OCI-LY7 (cell line): ENCODE measurements around the gene MTFMT. TPM values are rescaled to one million over a fixed set of nuclear protein-coding genes. Genes with fewer than 3 reads are reported as not detected.
"Not testable (repeated sequence)": the region's sequence is repeated elsewhere in the genome, so short reads cannot be mapped to it uniquely, and the experiment has no call there.

Experiments used
- BruUV-seq: library from RNA; stranded (reverse); fragments of 400-500 nt; replicated peaks from 2 replicates; lab custom pipeline; 2021; lab: Mats Ljungman, UMichigan
- CTCF ChIA-PET: fragments of 300-600 bp; sonication (Branson Sonifier 250); formaldehyde crosslinking; loops from one replicate; lab custom pipeline; 2022; ENCODE audit warnings: antibody characterized with exemption; ENCODE audit not compliant: unreplicated experiment; lab: Charles Lee
- POLR2A ChIA-PET: fragments of 300-600 bp; sonication (Branson Sonifier 250); formaldehyde crosslinking; loops from one replicate; lab custom pipeline; 2022; ENCODE audit warnings: antibody characterized with exemption; lab: Charles Lee
- DNase-seq: peaks from one replicate; pipeline ENCODE4 v3.0.0-alpha.2; 2015; ENCODE audit warnings: low spot score
- H2AFZ ChIP-seq: fragments of 200-600 bp; sonication (generic), shearing (Covaris generic); 2 replicates; pipeline ENCODE4 v1.6.1; 2014; ENCODE audit warnings: mild to moderate bottlenecking, antibody characterized with exemption, low read length, moderate library complexity
- H3K27ac ChIP-seq: fragments of 200-600 bp; sonication (generic); 2 replicates; pipeline ENCODE4 v1.5.1; 2014; ENCODE audit warnings: mixed run types, low read depth, mild to moderate bottlenecking, moderate library complexity, low read length, inconsistent platforms; ENCODE audit not compliant: poor library complexity, severe bottlenecking
- H3K36me3 ChIP-seq: fragments of 200-600 bp; sonication (generic); 2 replicates; pipeline ENCODE4 v1.6.1; 2014; ENCODE audit warnings: mild to moderate bottlenecking, antibody characterized with exemption, low read length, moderate library complexity, mixed read lengths; ENCODE audit not compliant: insufficient read depth
- H3K4me1 ChIP-seq: fragments of 200-600 bp; sonication (generic); 2 replicates; pipeline ENCODE4 v1.5.1; 2014; ENCODE audit warnings: mild to moderate bottlenecking, low read length; ENCODE audit not compliant: insufficient read depth, poor library complexity, severe bottlenecking
- H3K4me2 ChIP-seq: fragments of 200-600 bp; sonication (generic); 2 replicates; pipeline ENCODE4 v1.6.1; 2014; ENCODE audit warnings: mild to moderate bottlenecking, low read length
- H3K4me3 ChIP-seq: fragments of 200-600 bp; sonication (generic); 2 replicates; pipeline ENCODE4 v1.5.1; 2014; ENCODE audit warnings: mild to moderate bottlenecking, low read depth, low read length; ENCODE audit not compliant: poor library complexity, severe bottlenecking
- H3K79me2 ChIP-seq: fragments of 200-600 bp; sonication (generic); 2 replicates; pipeline ENCODE4 v1.6.1; 2016; ENCODE audit warnings: low read depth, mild to moderate bottlenecking, low read length, moderate library complexity, mixed read lengths; ENCODE audit not compliant: insufficient read depth
- H3K9me2 ChIP-seq: fragments of 200-600 bp; sonication (generic); 2 replicates; pipeline ENCODE4 v1.6.1; 2016; ENCODE audit warnings: mild to moderate bottlenecking, low read length, mixed read lengths; ENCODE audit not compliant: insufficient read depth
- H3K9me3 ChIP-seq: fragments of 200-600 bp; sonication (generic); 2 replicates; pipeline ENCODE4 v1.6.1; 2014; ENCODE audit warnings: mild to moderate bottlenecking, mixed run types, low read length, mixed read lengths
- H4K20me1 ChIP-seq: fragments of 200-600 bp; sonication (generic); 2 replicates; pipeline ENCODE4 v1.6.1; 2014; ENCODE audit warnings: mild to moderate bottlenecking, antibody characterized with exemption, low read length, moderate library complexity, mixed read lengths; ENCODE audit not compliant: insufficient read depth
- EZH2phosphoT487 ChIP-seq: fragments of 200-600 bp; sonication (generic); IDR thresholded peaks from 2 replicates; pipeline ENCODE4 v1.6.1; 2018; ENCODE audit warnings: low read depth, borderline replicate concordance, mild to moderate bottlenecking, mixed run types, antibody characterized with exemption, low read length, moderate library complexity, mixed read lengths
- intact Hi-C: fragments of 100-400 bp; cut with micrococcal nuclease; formaldehyde crosslinking; loops from one replicate; pipeline ENCODE4 v1.10.0; 2022; ENCODE audit not compliant: unreplicated experiment
- total RNA-seq, 2 experiments: library from RNA; depleted of rRNA in 1 of 2; stranded (reverse); fragments of >200 nt in 1 of 2; shearing (Covaris generic) in 1 of 2; gene quantifications; 2 replicates each; pipeline ENCODE4 v1.2.3, GENCODE V29; 2014 to 2022
- TF ChIP-seq, protein P1 (sequence below): fragments of 200-600 bp; sonication (generic); conservative IDR thresholded peaks from 2 replicates; pipeline ENCODE4 v1.5.1; 2014; ENCODE audit warnings: mild to moderate bottlenecking, antibody characterized with exemption, low read length, moderate library complexity, mixed read lengths

MTFMT gene
- total RNA-seq, 2 experiments from 2014 or later, result 9.7 to 19.0 TPM

DNA sequence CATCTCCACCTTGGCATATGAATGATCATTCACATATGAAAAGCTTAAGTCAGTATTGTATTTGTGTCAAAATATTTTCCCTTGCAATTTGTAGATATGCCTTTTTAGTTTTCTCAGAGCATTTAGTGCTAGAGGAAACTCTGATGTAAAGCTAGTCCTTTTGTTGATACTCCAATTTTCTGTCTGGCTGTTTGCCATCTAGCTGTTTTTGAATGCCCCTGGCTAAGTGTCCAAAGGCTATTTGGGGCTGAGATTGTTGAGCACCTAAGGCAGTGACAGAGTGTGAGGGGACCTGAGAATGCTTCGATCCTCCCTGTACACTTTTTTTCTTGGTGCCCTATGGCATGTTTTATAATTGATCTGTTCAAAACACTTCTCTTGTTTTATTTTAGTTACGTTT is 18.8 kb upstream of the MTFMT start:
- Histone ChIP-seq H2AFZ (no peak overlapping the region), H3K36me3 (no peaks in the 10 kb centered on the region), H3K79me2 (no peaks in the 10 kb centered on the region), H3K9me2 (no peaks in the 10 kb centered on the region), H3K4me2 (no peak overlapping the region), H3K27ac (no peak overlapping the region), H4K20me1 (no peaks in the 10 kb centered on the region), H3K4me1 (peaks cover 19% of the 10 kb centered on the region), H3K9me3 (no peaks in the 10 kb centered on the region), H3K4me3 (no peak overlapping the region)
- intact Hi-C loops, result no loop called here
- POLR2A ChIA-PET, result interaction anchor here (0.6 kb wide), 1 partner anchor 270 kb away, joined by 3 read pairs; no protein-coding TSS in a partner anchor
- TF ChIP-seq, protein P1, sequence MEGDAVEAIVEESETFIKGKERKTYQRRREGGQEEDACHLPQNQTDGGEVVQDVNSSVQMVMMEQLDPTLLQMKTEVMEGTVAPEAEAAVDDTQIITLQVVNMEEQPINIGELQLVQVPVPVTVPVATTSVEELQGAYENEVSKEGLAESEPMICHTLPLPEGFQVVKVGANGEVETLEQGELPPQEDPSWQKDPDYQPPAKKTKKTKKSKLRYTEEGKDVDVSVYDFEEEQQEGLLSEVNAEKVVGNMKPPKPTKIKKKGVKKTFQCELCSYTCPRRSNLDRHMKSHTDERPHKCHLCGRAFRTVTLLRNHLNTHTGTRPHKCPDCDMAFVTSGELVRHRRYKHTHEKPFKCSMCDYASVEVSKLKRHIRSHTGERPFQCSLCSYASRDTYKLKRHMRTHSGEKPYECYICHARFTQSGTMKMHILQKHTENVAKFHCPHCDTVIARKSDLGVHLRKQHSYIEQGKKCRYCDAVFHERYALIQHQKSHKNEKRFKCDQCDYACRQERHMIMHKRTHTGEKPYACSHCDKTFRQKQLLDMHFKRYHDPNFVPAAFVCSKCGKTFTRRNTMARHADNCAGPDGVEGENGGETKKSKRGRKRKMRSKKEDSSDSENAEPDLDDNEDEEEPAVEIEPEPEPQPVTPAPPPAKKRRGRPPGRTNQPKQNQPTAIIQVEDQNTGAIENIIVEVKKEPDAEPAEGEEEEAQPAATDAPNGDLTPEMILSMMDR, result no peak
- no peak for TF ChIP-seq EZH2phosphoT487
- CTCF ChIA-PET, result no interaction called here
- no peak for DNase-seq
- no TSS peak for BruUV-seq

- peaks cover 5% of the 10 kb centered on the region for H3K4me1 ChIP-seq
- H4K20me1 ChIP-seq, result no peaks in the 10 kb centered on the region
- H3K4me3 ChIP-seq, result no peak within 1 kb of the TSS
- ChIA-PET CTCF (no interaction called here), POLR2A (interaction anchor here (0.7 kb wide), 1 partner anchor 11 kb away, joined by 4 read pairs; no protein-coding TSS in a partner anchor)
- no peak for DNase-seq
- H3K36me3 ChIP-seq, result no peaks in the 10 kb centered on the region
- H3K9me2 ChIP-seq, result no peaks in the 10 kb centered on the region
- TF ChIP-seq EZH2phosphoT487, result no peak
- TF ChIP-seq, protein P1, result no peak
- H3K79me2 ChIP-seq, result no peaks in the 10 kb centered on the region
- BruUV-seq, result no TSS peak
- H3K27ac ChIP-seq, result no peak within 1 kb of the TSS
- H3K4me2 ChIP-seq, result no peak within 1 kb of the TSS
- intact Hi-C loops, result no loop called here
- no peak within 1 kb of the TSS for H2AFZ ChIP-seq
- no peaks in the 10 kb centered on the region for H3K9me3 ChIP-seq
Measured at GRCh38 chr15:65044724-65045481, 15.5 kb upstream of the MTFMT start, which contains the start of gene SLC51B. SLC51B (plus strand) TSS chr15:65045387; CDS start chr15:65050005, 4,618 bp downstream.

DNA sequence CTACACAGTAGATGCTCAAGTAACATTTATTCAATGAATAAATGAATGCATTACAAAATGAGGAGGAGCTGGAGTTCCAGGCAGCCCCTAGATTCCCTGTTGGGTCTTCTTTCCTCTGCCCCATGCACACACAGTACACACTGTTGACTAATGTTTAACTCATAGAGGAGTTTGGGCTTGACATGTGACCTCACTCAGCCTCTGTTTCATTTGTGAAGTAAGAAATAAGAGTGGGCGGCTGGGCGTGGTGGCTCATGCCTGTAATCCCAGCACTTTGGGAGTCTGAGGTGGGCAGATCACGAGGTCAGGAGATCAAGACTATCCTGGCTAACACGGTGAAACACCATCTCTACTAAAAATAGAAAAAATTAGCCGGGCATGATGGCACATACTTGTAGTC is 14.8 kb upstream of the MTFMT start:
- H3K27ac ChIP-seq, CTCF ChIA-PET, DNase-seq, BruUV-seq, H2AFZ ChIP-seq, H3K9me3 ChIP-seq, H3K9me2 ChIP-seq, H3K79me2 ChIP-seq, H3K4me2 ChIP-seq, H3K4me1 ChIP-seq, H3K36me3 ChIP-seq, H4K20me1 ChIP-seq, H3K4me3 ChIP-seq, intact Hi-C loops: not testable (repeated sequence)
- POLR2A ChIA-PET, result interaction anchor here (0.7 kb wide), 2 partner anchors 10 to 982 kb away, joined by 3 to 4 read pairs; no protein-coding TSS in a partner anchor
